Loucy (cell line): ENCODE measurements around the gene AACS.

Experiments
- EZH2phosphoT487 ChIP-seq: fragments of 200-600 bp; IDR thresholded peaks from 2 replicates; pipeline ENCODE4 v1.6.1; 2018; ENCODE audit warnings: antibody characterized with exemption, mild to moderate bottlenecking, moderate library complexity, borderline replicate concordance
- TF ChIP-seq, protein P1 (sequence below): fragments of 200-600 bp; sonication (generic); conservative IDR thresholded peaks from 2 replicates; pipeline ENCODE4 v1.5.1; 2014; ENCODE audit warnings: mild to moderate bottlenecking, antibody characterized with exemption, low read length

GRCh38 chr12:125021096-125021495 lies 44.1 kb upstream of the AACS start:
- TF ChIP-seq, protein P1, sequence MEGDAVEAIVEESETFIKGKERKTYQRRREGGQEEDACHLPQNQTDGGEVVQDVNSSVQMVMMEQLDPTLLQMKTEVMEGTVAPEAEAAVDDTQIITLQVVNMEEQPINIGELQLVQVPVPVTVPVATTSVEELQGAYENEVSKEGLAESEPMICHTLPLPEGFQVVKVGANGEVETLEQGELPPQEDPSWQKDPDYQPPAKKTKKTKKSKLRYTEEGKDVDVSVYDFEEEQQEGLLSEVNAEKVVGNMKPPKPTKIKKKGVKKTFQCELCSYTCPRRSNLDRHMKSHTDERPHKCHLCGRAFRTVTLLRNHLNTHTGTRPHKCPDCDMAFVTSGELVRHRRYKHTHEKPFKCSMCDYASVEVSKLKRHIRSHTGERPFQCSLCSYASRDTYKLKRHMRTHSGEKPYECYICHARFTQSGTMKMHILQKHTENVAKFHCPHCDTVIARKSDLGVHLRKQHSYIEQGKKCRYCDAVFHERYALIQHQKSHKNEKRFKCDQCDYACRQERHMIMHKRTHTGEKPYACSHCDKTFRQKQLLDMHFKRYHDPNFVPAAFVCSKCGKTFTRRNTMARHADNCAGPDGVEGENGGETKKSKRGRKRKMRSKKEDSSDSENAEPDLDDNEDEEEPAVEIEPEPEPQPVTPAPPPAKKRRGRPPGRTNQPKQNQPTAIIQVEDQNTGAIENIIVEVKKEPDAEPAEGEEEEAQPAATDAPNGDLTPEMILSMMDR, result no peak
- TF ChIP-seq EZH2phosphoT487, result no peak
